Measurements from ENCODE around the gene HACD2.
A peak's percentile ranks its signal among the peaks of the same experiment; 100 is the strongest.
"Not testable (repeated sequence)": the region's sequence is repeated elsewhere in the genome, so short reads cannot be mapped to it uniquely, and the experiment has no call there.

HACD2 gene

GRCh38 chr3:123611674-123612073 is 26.8 kb upstream of the HACD2 start:
- not testable (repeated sequence) for H3K4me3 ChIP-seq (ENCODE audit: low read depth, low read length)

- no peak overlapping the region for H3K4me3 ChIP-seq (ENCODE audit: low read depth, low read length)
Measured at GRCh38 chr3:123611082-123611481, 26.2 kb upstream of the HACD2 start.

GRCh38 chr3:123610331-123610730 is 25.5 kb upstream of the HACD2 start:
- no peak overlapping the region for H3K4me3 ChIP-seq (ENCODE audit: low read depth, low read length)

- H3K4me3 ChIP-seq (ENCODE audit: low read depth, low read length), result no peak overlapping the region
Measured at GRCh38 chr3:123609063-123609462, 24.2 kb upstream of the HACD2 start.

GRCh38 chr3:123608263-123608937 is 23.5 kb upstream of the HACD2 start:
- H3K4me3 ChIP-seq (ENCODE audit: low read depth, low read length), result no peak overlapping the region

GRCh38 chr3:123606527-123606926 is 21.7 kb upstream of the HACD2 start:
- no peak overlapping the region for H3K4me3 ChIP-seq (ENCODE audit: low read depth, low read length)

GRCh38 chr3:123605789-123606234 is 21.0 kb upstream of the HACD2 start:
- H3K4me3 ChIP-seq (ENCODE audit: low read depth, low read length), result no peak overlapping the region

- not testable (repeated sequence) for H3K4me3 ChIP-seq (ENCODE audit: low read depth, low read length)
Measured at GRCh38 chr3:123603153-123603552, 18.3 kb upstream of the HACD2 start.

- H3K4me3 ChIP-seq (ENCODE audit: low read depth, low read length), result no peak overlapping the region
Measured at GRCh38 chr3:123602325-123602724, 17.5 kb upstream of the HACD2 start.

- not testable (repeated sequence) for H3K4me3 ChIP-seq (ENCODE audit: low read depth, low read length)
Measured at GRCh38 chr3:123600863-123601262, 16.0 kb upstream of the HACD2 start.

- no peak overlapping the region for H3K4me3 ChIP-seq (ENCODE audit: low read depth, low read length)
Measured at GRCh38 chr3:123597561-123597960, 12.7 kb upstream of the HACD2 start.

- no peak overlapping the region for H3K4me3 ChIP-seq (ENCODE audit: low read depth, low read length)
Measured at GRCh38 chr3:123595396-123596180, 10.7 kb upstream of the HACD2 start.

GRCh38 chr3:123593381-123593780 is 8.5 kb upstream of the HACD2 start:
- H3K4me3 ChIP-seq (ENCODE audit: low read depth, low read length), result no peak overlapping the region

GRCh38 chr3:123590685-123591450 is 6.0 kb upstream of the HACD2 start:
- no peak overlapping the region for H3K4me3 ChIP-seq (ENCODE audit: low read depth, low read length)

- H3K4me3 ChIP-seq (ENCODE audit: low read depth, low read length), result no peak overlapping the region
Measured at GRCh38 chr3:123587401-123587800, 2.5 kb upstream of the HACD2 start.

- no peak overlapping the region for H3K4me3 ChIP-seq (ENCODE audit: low read depth, low read length)
Measured at GRCh38 chr3:123586968-123587367, 2.1 kb upstream of the HACD2 start.

- peak overlapping the region; percentile 82 for H3K4me3 ChIP-seq (ENCODE audit: low read depth, low read length)
Measured at GRCh38 chr3:123586131-123586530, 1.3 kb upstream of the HACD2 start.

GRCh38 chr3:123584284-123584987 is 417 bp downstream of the HACD2 start:
- H3K4me3 ChIP-seq (ENCODE audit: low read depth, low read length), result peak overlapping the region; percentile 82

GRCh38 chr3:123583561-123583960 is 1.3 kb downstream of the HACD2 start:
- peak overlapping the region; percentile 82 for H3K4me3 ChIP-seq (ENCODE audit: low read depth, low read length)

- no peak overlapping the region for H3K4me3 ChIP-seq (ENCODE audit: low read depth, low read length)
Measured at GRCh38 chr3:123582315-123582714, 2.5 kb downstream of the HACD2 start.

- H3K4me3 ChIP-seq (ENCODE audit: low read depth, low read length), result no peak overlapping the region
Measured at GRCh38 chr3:123576122-123576521, 8.7 kb downstream of the HACD2 start.

Data from iPS-11a (cell line).